HEK293T (cell line): Measurements from ENCODE around the gene ACTN2.

Experiments
- ARNT ChIP-seq: fragments of 450-650 bp; IDR thresholded peaks from 2 replicates; pipeline ENCODE4 v1.6.1; 2017; ENCODE audit warnings: mild to moderate bottlenecking
- ELF4 ChIP-seq: fragments of 450-650 bp; IDR thresholded peaks from 2 replicates; pipeline ENCODE4 v1.6.1; 2017; ENCODE audit warnings: antibody characterized with exemption
- FOXA1 ChIP-seq: fragments of 450-650 bp; IDR thresholded peaks from 2 replicates; pipeline ENCODE4 v1.6.1; 2016; ENCODE audit warnings: mild to moderate bottlenecking
- FOXM1 ChIP-seq: fragments of 450-650 bp; IDR thresholded peaks from 2 replicates; pipeline ENCODE4 v1.6.1; 2017; ENCODE audit warnings: mild to moderate bottlenecking, borderline replicate concordance
- HDGF ChIP-seq: fragments of 450-650 bp; IDR thresholded peaks from 2 replicates; pipeline ENCODE4 v1.6.1; 2017; ENCODE audit warnings: antibody characterized with exemption, borderline replicate concordance
- NFRKB ChIP-seq: fragments of 450-650 bp; IDR thresholded peaks from 2 replicates; pipeline ENCODE4 v1.6.1; 2016; ENCODE audit warnings: mild to moderate bottlenecking, moderate library complexity
- SP1 ChIP-seq: fragments of 450-650 bp; IDR thresholded peaks from 2 replicates; pipeline ENCODE4 v1.6.1; 2017

GRCh38 chr1:236759252-236759859, 73.1 kb downstream of the ACTN2 start:
- TF ChIP-seq SP1 (no peak), NFRKB (no peak), ARNT (no peak), FOXA1 (no peak), HDGF (no peak), FOXM1 (no peak), ELF4 (no peak)
